Measurements from ENCODE around the gene DTX4.

The DTX4 gene

DNA sequence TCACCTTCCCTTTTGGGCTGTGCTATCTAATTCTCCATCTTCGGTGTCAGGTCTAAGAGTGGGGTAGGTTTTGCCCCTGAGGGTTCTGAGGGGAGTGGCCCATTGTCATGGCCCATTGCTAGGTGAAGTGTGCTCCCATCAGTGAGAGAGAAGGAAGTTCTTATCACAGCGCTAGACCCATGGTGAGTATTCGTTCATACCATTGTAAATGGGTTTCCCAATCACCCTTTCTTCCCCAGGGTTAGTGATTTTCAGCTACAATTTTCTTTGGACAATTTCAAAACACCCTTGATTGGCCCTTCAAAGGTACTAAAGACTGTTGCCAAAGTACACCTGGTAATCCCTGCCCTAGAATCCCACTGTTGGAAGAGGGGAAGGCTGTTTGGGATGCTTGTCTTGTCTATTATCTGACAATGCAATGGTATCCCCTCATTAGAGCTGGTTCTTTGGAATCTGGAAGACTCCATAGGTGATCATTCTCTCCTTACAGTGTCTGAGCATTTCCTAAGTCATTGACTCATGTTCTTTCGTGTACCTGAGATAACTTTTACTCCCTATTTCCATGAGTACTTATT lies 20.6 kb downstream of the DTX4 start:
- no peak for DNase-seq

DNA sequence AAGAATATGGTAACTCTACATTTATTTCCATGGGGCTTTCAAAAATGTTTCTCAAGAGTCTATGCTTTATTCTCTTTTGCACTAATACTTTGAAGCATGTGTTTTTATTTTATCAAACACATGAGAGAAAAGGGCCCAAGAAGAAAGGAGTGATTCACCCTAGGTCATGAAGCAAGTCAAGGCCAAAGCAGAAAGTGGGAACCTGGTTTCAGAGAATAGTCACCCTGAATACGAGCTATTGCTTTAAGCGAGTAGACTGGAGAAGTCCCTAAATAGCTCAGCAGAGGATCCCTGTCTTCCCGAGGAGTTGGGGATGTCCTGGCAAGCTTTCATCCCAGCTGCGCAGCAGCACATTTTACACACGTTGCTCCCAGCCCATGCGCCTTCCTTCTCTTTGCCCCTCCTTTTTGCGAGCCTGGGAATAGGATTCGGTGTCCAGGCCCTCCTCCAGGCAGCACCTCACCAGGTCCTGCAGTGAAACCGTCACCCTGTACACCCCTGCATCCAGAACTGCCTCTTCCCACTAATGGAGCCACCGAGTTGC lies 21.7 kb downstream of the DTX4 start:
- DNase-seq: no peak

DNA sequence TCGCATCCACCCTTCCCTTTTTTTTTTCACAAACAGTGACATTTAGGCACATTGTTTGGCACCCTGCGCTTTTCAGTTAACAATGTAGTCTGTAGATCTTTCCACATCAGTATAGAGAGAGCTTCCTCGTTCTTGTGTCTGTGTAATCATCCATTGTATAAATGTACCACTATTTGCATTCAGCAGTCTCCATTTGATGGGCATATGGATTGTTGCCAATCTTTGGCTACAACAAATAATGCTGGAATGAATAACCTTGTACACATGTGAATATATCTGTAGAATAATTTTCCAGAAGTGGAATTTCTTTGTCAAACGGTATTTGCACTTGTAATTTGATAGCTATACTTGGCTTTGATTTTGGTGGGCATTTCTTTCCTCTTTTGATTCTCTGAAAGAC lies 23.7 kb downstream of the DTX4 start:
- peak; percentile 35 for DNase-seq

DNA sequence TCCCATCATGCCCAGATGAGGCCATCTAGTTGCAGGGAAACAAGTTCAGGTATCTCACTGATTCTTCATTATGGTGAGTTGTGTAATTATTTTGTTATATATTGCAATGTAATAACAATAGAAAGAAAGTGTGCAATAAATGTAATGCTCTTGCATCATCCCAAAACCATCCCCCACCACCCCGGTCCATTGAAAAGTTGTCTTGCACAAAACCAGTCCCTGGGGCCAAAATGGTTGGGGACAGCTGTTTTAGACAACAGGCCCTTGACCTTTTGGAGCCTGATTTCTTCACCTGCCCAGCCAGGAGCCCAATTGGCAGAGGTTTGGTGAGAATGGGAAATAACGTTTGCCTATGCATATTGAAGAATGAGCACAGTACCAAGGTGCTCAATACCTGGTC lies 24.8 kb downstream of the DTX4 start:
- DNase-seq: no peak

DNA sequence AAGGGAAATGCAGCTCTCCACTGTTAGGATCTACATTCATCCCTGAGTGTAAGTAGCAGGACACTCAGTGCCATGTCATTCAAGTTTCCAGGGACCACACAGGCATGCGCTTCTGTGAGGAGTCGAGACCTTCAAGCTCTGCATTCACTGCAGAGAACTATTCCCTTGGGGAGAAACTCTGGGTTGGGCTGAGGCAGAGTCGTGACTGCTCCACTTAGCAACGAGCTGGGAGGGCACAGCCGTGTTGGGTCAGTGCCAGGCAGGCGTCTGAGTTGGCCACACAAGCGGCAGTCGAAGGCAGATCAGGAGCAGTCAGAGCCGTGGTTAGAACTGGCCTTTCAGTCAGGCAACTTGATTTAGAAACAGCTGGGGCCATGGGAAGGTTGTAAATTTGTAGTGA lies 26.1 kb downstream of the DTX4 start:
- peak; percentile 69 for DNase-seq

DNA sequence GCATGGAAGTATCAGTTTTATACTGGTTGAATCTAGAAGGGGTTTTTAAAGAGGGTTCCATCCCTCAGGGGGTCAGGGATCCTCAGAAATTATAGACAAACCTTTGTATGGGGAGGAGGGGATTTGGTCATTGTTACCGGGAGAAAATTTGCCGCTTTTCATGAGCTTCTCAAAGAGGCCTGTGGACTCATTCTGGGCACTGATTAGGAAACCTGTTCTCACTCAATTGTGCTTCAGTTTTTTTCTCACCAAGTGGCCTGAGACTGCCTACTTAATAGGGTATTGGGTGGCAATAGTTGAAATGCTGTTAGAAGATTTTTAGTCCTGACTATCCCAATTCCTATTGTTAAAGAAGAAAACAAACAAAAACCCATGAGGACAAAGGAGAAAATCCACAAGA lies 26.8 kb downstream of the DTX4 start:
- DNase-seq: no peak

DNA sequence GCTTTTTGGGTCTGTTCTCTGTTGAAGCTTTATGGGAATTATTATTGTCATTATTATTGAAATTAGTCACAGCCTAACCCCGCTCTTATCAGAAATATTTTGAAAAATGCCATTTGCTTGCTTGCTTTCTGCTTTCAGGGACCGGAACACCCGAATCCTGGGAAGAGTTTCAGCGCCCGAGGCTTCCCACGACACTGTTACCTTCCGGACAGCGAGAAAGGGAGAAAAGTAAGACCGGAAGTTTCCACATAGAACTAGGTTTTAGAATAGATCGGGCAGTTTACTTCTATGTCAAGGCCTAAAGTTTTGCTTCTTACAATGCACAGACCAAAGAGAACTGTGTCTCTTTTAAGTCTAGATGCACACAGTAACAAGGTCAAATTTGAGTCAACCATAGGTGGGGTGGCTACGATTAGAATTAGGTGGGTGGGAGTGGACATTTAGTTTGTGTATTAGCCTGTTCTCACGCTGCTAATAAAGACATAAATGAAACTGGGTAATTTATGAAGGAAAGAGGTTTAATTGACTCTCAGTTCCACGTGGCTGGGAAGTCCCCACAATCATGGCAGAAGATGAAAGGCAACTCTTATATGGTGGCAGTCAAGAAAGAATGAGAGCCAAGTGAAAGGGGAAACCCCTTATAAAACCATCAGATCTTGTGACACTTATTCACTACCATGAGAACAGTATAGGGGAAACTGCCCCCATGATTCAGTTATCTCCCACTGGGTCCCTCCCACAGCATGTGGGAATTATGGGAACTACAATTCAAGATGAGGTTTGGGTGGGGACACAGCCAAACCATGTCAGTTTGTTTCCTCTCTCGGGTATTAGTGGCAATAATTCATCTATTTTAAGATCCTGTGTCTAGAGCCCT lies 27.9 kb downstream of the DTX4 start:
- peak; percentile 5 for DNase-seq

DNA sequence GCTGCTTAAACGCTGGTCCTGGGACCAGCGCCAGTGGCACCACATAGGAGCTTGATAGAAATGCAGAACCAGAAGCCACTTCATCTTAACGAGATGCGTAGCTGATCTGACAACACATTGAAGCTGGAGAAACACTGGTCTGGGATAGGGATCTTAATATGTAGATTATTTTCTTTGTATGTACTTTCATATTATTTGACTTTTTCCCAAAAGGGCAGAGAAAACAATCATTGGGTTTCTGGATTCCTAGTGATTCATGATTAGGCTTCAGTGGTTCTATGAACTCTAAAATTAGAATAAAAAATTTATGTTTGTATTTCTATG lies 28.5 kb downstream of the DTX4 start:
- no peak for DNase-seq

DNA sequence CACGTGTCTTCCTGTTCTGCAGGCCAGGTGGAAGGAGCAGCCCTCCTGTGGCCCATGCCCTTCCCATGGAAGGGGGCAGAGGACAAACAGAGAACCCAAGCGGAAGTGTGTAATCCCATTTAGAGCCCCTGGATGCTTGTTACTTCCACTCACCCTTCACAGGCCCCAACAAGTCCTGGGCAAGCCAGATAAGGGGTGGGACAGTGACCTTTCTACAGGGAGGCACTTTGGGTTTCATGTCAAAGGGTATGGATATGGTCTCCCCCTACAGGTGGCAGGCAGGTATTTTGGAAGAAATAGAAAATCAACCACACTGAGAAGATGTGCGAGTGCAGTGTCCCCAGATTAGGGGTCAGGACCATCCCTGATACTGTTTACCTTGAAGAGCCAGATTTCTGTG lies 29.4 kb downstream of the DTX4 start:
- no peak for DNase-seq

DNA sequence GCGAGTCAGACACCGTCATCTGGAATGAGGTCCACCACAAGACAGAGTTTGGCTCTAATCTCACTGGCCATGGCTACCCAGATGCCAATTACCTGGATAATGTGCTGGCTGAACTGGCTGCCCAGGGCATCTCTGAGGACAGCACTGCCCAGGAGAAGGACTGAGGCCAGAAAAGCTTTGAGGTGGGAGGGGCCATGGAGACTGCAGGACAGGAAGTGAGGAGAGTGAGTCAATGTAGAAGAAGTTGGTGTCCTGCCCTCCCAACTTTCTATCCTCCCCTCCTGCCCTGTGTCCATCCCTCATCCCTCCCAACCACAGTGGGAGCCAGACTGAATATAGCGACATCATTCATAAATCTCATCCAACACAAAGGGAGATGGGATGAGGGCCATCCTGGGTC lies 32.8 kb downstream of the DTX4 start:
- no peak for DNase-seq

DNA sequence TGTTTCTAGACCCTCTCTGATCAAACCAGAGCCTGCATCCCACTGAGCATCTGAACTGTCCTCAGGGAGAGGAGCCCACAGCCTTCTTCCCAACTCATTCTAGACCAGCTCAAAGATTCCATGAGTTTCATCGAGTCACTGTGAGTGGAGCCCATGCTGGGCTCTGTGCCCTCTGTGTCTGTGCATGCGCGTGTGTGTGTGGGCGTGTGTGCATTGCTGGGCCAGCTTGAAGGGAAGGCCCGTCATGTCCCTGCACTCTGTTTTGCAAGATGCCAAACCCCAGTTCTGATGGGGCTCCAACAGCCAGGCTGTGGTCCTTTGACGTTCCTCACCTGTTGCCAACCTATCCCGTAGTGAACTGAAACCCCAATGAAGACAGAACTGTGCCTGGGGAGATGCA lies 33.7 kb downstream of the DTX4 start:
- no peak for DNase-seq

DNA sequence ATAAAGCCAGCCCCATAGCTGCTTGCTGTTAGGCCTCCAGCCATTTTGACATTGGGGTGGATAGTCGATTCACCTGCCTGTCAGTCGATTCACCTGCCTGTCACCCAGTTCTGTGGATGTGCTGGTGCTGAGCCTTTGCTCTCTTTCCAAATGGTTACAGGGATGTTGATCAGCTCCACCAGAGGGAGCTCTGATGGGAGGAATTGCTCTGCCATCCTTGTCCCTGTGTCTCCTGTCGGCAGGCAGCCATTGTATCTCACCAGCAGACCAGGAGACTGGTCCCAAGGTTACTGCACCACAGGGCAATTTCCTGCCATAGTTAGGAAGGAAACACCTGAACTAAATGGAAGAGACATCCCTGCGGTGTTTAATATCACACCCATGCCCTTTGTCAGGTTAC lies 34.7 kb downstream of the DTX4 start:
- peak; percentile 23 for DNase-seq

DNA sequence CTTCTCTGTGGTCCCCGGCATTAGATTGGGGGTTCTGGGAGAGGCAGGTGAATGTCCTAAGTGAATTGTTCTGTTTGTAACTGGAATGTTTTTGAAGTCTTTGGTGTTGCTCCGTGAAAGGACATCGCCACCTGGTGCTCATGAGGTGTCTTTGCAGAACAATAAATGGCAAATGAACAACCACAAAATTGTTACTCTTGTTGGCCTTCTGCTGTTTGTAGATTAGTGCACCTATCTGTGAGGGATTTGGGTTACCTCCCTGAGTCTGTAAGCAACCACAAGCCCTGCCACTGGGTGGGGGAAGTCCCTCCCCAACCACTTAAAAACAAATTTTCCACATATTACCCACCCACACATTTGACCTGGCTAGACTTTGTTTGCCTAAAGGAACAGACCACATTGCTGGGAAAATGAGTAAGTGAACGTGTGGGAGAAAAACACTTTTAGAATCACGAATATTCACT lies 36.1 kb downstream of the DTX4 start:
- peak; percentile 50 for DNase-seq

DNA sequence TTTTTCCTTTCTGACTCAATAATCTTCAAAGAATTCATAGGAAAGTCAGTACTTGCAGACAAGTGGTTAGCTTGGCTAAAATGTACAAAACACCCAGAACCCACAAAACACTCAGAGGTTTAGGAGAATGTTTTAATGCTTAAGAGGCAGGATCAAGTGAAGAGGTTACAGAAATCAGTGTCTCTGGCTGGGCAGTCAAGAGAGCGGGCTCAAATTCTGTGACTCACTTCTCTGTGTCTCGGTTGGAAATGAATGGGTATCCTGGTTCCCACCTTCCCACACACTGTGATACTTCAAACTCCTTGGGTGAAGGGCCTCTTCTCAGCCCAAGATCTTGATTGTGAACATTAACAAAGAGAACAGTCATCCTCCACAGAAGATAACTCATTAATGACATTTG lies 37.0 kb downstream of the DTX4 start:
- DNase-seq: no peak

DNA sequence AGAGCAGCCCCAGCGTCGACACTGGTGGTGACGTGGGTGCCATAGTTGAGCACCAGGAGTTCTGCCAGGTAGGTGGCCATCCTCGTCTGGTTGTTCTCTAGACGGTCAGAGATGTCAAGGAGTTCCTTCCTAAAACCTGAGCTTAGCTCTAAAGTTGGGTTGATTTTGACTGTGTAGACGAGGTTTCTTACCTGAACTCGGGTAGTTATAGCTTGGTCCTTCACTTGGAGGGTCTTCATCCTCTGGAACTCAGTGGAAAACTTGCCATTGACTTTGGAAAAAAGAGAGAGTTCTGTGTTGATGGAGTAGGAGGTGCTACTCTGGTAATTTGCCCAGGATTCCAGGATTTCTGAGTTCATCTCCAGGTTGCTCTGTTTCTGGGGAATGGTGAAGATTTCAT lies 40.3 kb downstream of the DTX4 start:
- no peak for DNase-seq

DNA sequence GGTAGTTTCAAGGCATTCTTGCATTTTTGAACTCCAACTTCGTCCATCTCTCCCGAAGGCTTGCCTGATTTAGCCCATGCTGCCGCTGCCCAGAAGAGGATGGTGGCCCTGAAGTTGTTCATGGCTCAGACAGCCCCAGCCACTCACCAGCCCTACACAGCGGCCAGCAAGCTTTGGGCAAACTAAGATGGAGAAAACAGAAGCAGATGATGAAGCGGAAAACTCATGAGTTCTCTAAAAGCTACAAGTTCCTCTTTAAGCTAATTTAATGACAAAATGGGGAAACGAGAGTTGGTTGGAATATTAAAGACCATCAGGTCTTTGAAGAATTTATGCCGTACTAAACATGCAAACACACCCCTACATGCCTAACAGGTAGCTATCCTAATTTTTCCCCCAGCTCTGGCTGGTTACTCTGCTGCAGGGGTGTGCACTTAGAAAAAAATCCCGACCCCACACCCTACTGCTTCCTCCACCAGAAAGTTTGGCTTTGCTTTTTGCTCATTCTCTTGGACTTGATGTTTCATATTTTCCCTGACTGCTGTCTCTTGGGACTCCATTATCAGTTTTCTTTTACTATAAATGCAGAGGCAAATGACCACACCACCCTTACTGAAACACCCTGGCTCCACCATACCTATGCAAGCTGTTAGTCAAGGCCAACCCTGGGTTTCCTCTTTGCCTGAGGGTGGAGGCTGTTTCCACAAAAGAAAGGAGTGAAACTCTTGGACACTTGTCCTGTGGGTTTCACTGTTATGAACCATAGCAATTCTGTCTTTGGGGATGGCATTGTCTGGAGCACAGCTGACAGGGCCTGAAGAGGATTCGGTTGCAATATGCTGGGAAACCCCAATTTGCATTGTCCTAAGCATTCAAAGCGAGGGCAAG lies 41.1 kb downstream of the DTX4 start, which contains the start of gene MPEG1:
Gene MPEG1, minus strand, starts transcription at position 184 of the 888 bp plus-strand sequence. Its CDS starts 62 bp downstream, at position 122.
- DNase-seq: no peak

DNA sequence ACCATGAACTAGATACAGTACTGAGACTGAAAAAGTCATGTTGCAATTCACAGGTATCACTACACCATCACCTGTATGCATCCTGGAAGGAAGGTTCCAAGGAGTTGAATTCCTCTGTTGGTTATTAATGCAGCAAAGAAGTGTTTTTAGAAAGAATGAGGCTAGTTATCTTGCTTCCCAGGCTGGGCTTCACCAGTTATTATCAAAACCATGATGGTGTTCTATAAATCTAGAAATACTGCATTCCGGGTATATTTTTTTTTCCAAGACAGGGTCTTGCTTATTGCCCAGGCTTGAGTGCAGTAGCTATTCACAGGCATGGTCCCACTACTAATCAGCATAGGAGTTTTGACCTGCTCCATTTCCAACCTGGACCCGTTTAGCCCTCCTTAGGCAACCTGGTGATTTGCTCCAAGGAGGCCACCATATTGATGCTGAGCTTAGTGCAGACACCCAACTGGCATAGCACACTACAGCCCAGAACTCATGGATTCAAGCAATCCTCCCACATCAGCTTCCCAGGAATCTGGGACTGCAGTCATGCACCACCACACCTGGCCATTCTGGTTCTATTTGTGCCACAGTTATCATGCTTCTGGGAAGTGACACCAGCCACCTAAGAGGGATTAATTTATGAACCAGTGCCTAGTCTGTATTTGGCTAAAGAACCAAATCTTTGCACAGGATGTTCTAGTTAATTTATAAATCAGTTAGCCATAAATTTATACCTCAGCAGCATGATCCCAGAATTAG lies 42.4 kb downstream of the DTX4 start:
- DNase-seq: no peak

DNA sequence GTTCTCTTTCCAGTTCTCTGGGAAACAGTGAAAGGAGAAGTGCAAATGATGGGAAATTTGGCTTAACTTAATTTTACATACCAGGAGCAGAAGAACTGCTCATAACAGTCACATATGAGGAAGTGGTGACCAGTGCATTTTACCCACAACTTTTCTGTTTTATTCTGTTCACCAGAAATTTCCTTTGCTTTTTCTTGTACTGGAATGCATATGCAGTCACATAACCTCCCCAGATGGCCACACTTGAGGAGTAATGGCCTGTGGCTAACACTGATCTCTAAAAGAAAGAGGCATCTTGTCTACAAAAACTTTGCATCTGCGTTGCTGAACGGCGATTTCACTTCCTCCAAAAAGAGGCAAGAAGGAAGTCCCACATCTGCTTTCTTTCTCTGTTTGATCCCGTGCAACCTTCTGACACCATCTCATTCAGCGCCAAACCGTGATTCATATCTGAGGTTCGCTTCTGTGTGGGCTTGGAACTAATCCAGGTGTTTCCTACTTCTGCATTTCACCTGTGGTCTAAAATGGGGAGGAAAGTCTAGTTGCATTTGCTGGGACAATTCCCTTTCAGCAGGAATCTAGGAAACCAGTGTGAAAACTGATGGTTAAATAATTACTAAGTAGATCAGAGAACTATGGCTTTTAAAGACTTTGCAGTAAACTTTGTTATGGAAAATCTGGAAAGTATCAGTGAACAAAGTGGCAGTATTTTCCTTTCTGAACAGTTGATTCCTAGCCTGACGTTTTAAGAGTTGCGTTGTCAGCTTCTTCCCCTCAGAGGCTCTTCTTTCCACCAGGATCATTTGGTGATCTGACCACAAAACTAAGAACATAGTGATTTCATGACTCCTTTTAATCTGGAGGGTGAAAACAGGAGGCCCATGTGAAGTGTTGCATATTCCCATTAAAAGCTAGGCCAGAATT lies 45.0 kb downstream of the DTX4 start:
- DNase-seq: no peak

DNA sequence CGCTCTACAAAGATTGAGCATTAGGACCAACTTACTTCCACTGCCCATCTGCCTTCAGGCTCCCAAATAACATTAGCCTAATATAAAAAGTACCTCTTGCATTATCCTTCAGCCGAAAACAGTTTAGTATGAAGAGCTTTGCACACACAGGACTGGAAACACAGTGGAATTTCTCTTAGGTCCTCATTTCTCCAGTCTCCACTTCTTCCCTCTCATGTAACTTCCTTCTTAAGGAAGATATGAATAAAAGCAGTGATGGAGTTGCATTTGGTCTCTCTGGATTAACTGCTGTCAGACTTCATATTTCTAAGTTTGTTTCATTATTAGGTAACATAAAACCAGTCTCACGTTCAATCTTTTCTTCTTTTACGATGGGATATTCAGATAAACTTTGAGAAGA lies 46.4 kb downstream of the DTX4 start:
- DNase-seq: no peak

DNA sequence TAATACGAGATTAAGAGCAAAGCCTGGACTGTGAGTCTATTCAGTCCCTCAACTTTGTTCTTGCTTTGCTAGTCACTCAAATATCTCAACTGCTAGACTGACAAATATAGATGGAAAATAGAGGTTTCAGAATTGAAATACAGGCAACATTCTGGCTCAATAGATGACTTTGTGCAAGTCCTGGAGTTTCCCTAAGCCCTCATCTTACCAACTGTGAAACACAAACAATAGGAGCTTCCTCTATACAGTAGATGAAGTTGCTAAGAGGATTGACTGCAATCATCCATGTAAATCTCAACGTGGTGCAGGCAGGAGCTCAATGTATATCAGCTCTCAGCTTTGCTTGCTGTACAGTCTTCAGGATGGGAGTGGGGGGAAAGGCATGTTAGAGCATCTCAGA lies 47.0 kb downstream of the DTX4 start:
- DNase-seq: no peak

DNA sequence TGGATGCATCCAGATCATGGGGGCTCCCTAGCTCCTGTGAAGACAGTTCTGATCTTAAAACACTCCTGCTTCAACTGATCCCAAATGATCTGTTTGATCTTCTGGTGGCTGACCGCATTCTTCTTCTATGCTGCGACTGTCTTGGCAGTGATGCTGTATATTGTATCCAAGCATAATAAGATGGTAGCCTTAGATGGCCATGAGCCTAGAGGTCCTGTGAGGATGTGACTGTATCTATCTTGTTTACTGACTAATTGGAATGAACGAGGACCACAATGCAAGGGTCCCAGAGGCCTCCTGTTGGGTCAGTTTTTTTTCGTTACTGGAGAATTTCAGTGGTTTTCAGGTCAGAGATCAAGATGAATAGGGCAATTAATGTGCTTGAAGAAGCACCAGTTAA lies 47.9 kb downstream of the DTX4 start:
- DNase-seq: no peak

DNA sequence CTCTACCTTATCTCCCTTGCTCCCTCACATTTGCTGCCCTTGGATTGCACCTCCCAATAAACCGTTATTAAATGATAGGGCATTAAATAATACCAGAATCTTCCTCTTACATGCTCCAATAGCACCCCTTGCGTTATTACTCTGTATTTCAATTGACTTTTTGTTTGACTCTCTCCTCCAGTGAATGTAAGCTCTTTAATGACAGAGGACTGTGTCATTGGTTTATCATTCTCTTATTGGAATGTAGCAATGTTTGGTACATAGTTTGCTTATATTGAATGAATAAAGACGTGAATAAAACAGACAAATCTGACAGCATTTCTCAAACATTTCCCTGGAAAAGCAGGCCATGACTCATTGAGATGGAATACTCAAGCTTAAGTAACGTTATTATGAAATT lies 49.5 kb downstream of the DTX4 start:
- DNase-seq: no peak
